Measurements from ENCODE around the gene MEGF6. TPM values are rescaled to one million over a fixed set of nuclear protein-coding genes. Genes with fewer than 3 reads are reported as not detected.

The MEGF6 gene
- total RNA-seq, 2 experiments from 2014 or later = 5.8 to 5.9 TPM

- DNase-seq = no peak
- no peak overlapping the region for H3K27ac Mint-ChIP-seq
- no peaks in the 10 kb centered on the region for H3K9me3 Mint-ChIP-seq
- no peak overlapping the region for H3K4me3 Mint-ChIP-seq
- intact Hi-C loops (cut with micrococcal nuclease) = no loop called here
- H3K4me1 Mint-ChIP-seq (ENCODE audit: low read depth) = no peaks in the 10 kb centered on the region
- CTCF ChIA-PET = interaction anchor here (1.5 kb wide), 1 partner anchor 8 kb away, joined by 4 read pairs; no protein-coding TSS in a partner anchor
- H3K27me3 Mint-ChIP-seq (ENCODE audit: low read depth) = no peaks in the 10 kb centered on the region
- H3K36me3 Mint-ChIP-seq (ENCODE audit: low read depth) = no peaks in the 10 kb centered on the region
Observed at GRCh38 chr1:3556336-3556735, 55.0 kb downstream of the MEGF6 start.

GRCh38 chr1:3555131-3555920 lies 56.0 kb downstream of the MEGF6 start:
- Mint-ChIP-seq H3K27ac (no peak overlapping the region), H3K4me3 (no peak overlapping the region), H3K27me3 (ENCODE audit: low read depth) (no peaks in the 10 kb centered on the region), H3K9me3 (no peaks in the 10 kb centered on the region), H3K4me1 (ENCODE audit: low read depth) (no peaks in the 10 kb centered on the region), H3K36me3 (ENCODE audit: low read depth) (no peaks in the 10 kb centered on the region)
- intact Hi-C loops (cut with micrococcal nuclease) = no loop called here
- DNase-seq = no peak
- CTCF ChIA-PET = interaction anchor here (1.5 kb wide), 1 partner anchor 9 kb away, joined by 4 read pairs; no protein-coding TSS in a partner anchor

GRCh38 chr1:3553940-3554223 lies 57.4 kb downstream of the MEGF6 start:
- H3K9me3 Mint-ChIP-seq = no peaks in the 10 kb centered on the region
- H3K27ac Mint-ChIP-seq = no peak overlapping the region
- no peaks in the 10 kb centered on the region for H3K27me3 Mint-ChIP-seq (ENCODE audit: low read depth)
- no peaks in the 10 kb centered on the region for H3K4me1 Mint-ChIP-seq (ENCODE audit: low read depth)
- CTCF ChIA-PET = no interaction called here
- H3K4me3 Mint-ChIP-seq = no peak overlapping the region
- intact Hi-C loops (cut with micrococcal nuclease) = no loop called here
- H3K36me3 Mint-ChIP-seq (ENCODE audit: low read depth) = no peaks in the 10 kb centered on the region
- no peak for DNase-seq

- Mint-ChIP-seq H3K27me3 (ENCODE audit: low read depth) (no peaks in the 10 kb centered on the region), H3K27ac (no peak overlapping the region), H3K36me3 (ENCODE audit: low read depth) (no peaks in the 10 kb centered on the region), H3K9me3 (no peaks in the 10 kb centered on the region), H3K4me1 (ENCODE audit: low read depth) (no peaks in the 10 kb centered on the region), H3K4me3 (no peak overlapping the region)
- CTCF ChIA-PET = no interaction called here
- no peak for DNase-seq
- intact Hi-C loops (cut with micrococcal nuclease) = no loop called here
Observed at GRCh38 chr1:3553166-3553939, 58.0 kb downstream of the MEGF6 start.

GRCh38 chr1:3552751-3553150 lies 58.6 kb downstream of the MEGF6 start:
- no peak overlapping the region for H3K27ac Mint-ChIP-seq
- no peaks in the 10 kb centered on the region for H3K9me3 Mint-ChIP-seq
- CTCF ChIA-PET = no interaction called here
- H3K27me3 Mint-ChIP-seq (ENCODE audit: low read depth) = no peaks in the 10 kb centered on the region
- DNase-seq = no peak
- H3K36me3 Mint-ChIP-seq (ENCODE audit: low read depth) = no peaks in the 10 kb centered on the region
- no peaks in the 10 kb centered on the region for H3K4me1 Mint-ChIP-seq (ENCODE audit: low read depth)
- intact Hi-C loops (cut with micrococcal nuclease) = no loop called here
- H3K4me3 Mint-ChIP-seq = no peak overlapping the region

GRCh38 chr1:3552176-3552575 lies 59.1 kb downstream of the MEGF6 start:
- DNase-seq = no peak
- intact Hi-C loops (cut with micrococcal nuclease) = no loop called here
- CTCF ChIA-PET = no interaction called here
- no peak overlapping the region for H3K4me3 Mint-ChIP-seq
- H3K4me1 Mint-ChIP-seq (ENCODE audit: low read depth) = no peaks in the 10 kb centered on the region
- H3K36me3 Mint-ChIP-seq (ENCODE audit: low read depth) = no peaks in the 10 kb centered on the region
- no peak overlapping the region for H3K27ac Mint-ChIP-seq
- no peaks in the 10 kb centered on the region for H3K27me3 Mint-ChIP-seq (ENCODE audit: low read depth)
- H3K9me3 Mint-ChIP-seq = no peaks in the 10 kb centered on the region

- no peak for DNase-seq
- CTCF ChIA-PET = no interaction called here
- H3K9me3 Mint-ChIP-seq = no peaks in the 10 kb centered on the region
- H3K27ac Mint-ChIP-seq = no peak overlapping the region
- H3K36me3 Mint-ChIP-seq (ENCODE audit: low read depth) = no peaks in the 10 kb centered on the region
- no peaks in the 10 kb centered on the region for H3K4me1 Mint-ChIP-seq (ENCODE audit: low read depth)
- intact Hi-C loops (cut with micrococcal nuclease) = no loop called here
- no peaks in the 10 kb centered on the region for H3K27me3 Mint-ChIP-seq (ENCODE audit: low read depth)
- no peak overlapping the region for H3K4me3 Mint-ChIP-seq
Observed at GRCh38 chr1:3551711-3552110, 59.6 kb downstream of the MEGF6 start.

- Mint-ChIP-seq H3K36me3 (ENCODE audit: low read depth) (no peaks in the 10 kb centered on the region), H3K27me3 (ENCODE audit: low read depth) (no peaks in the 10 kb centered on the region), H3K9me3 (no peaks in the 10 kb centered on the region), H3K4me3 (no peak overlapping the region), H3K27ac (no peak overlapping the region), H3K4me1 (ENCODE audit: low read depth) (no peaks in the 10 kb centered on the region)
- intact Hi-C loops (cut with micrococcal nuclease) = no loop called here
- DNase-seq = no peak
- CTCF ChIA-PET = no interaction called here
Observed at GRCh38 chr1:3551290-3551678, 60.0 kb downstream of the MEGF6 start.

- Mint-ChIP-seq H3K27me3 (ENCODE audit: low read depth) (no peaks in the 10 kb centered on the region), H3K36me3 (ENCODE audit: low read depth) (no peaks in the 10 kb centered on the region), H3K4me1 (ENCODE audit: low read depth) (no peaks in the 10 kb centered on the region), H3K9me3 (no peaks in the 10 kb centered on the region), H3K27ac (no peak overlapping the region), H3K4me3 (no peak overlapping the region)
- CTCF ChIA-PET = no interaction called here
- intact Hi-C loops (cut with micrococcal nuclease) = no loop called here
- DNase-seq = no peak
Observed at GRCh38 chr1:3550511-3551289, 60.6 kb downstream of the MEGF6 start.

GRCh38 chr1:3548895-3549294 lies 62.4 kb downstream of the MEGF6 start:
- no peaks in the 10 kb centered on the region for H3K9me3 Mint-ChIP-seq
- no peak overlapping the region for H3K27ac Mint-ChIP-seq
- CTCF ChIA-PET = interaction anchor here (0.7 kb wide), 1 partner anchor 31 kb away, joined by 3 read pairs; no protein-coding TSS in a partner anchor
- no peak overlapping the region for H3K4me3 Mint-ChIP-seq
- H3K27me3 Mint-ChIP-seq (ENCODE audit: low read depth) = no peaks in the 10 kb centered on the region
- no peak for DNase-seq
- H3K4me1 Mint-ChIP-seq (ENCODE audit: low read depth) = no peaks in the 10 kb centered on the region
- intact Hi-C loops (cut with micrococcal nuclease) = no loop called here
- H3K36me3 Mint-ChIP-seq (ENCODE audit: low read depth) = no peaks in the 10 kb centered on the region

GRCh38 chr1:3548156-3548893 lies 63.0 kb downstream of the MEGF6 start:
- no peaks in the 10 kb centered on the region for H3K9me3 Mint-ChIP-seq
- H3K27me3 Mint-ChIP-seq (ENCODE audit: low read depth) = no peaks in the 10 kb centered on the region
- no peak overlapping the region for H3K27ac Mint-ChIP-seq
- CTCF ChIA-PET = interaction anchor here (0.7 kb wide), 1 partner anchor 30 kb away, joined by 3 read pairs; no protein-coding TSS in a partner anchor
- intact Hi-C loops (cut with micrococcal nuclease) = no loop called here
- H3K4me3 Mint-ChIP-seq = no peak overlapping the region
- H3K36me3 Mint-ChIP-seq (ENCODE audit: low read depth) = no peaks in the 10 kb centered on the region
- no peaks in the 10 kb centered on the region for H3K4me1 Mint-ChIP-seq (ENCODE audit: low read depth)
- no peak for DNase-seq
